SK-N-SH (cell line): Measurements from ENCODE around the gene MAT2A.
A peak's percentile ranks its signal among the peaks of the same experiment; 100 is the strongest.

Source experiments
- CTCF ChIP-seq: fragments of 200-600 bp; sonication (generic); IDR thresholded peaks from 2 replicates; pipeline ENCODE4 v1.6.1; 2017; ENCODE audit warnings: antibody characterized with exemption, mild to moderate bottlenecking, moderate library complexity
- ELF1 ChIP-seq: IDR thresholded peaks from 2 replicates; pipeline ENCODE4 v1.4.0; 2012
- EZH2phosphoT487 ChIP-seq: fragments of 200-600 bp; sonication (generic); IDR thresholded peaks from 2 replicates; pipeline ENCODE4 v1.6.1; 2017; ENCODE audit warnings: low read depth, mixed run types, mild to moderate bottlenecking, antibody characterized with exemption, moderate library complexity, borderline replicate concordance
- JUND ChIP-seq: IDR thresholded peaks from 2 replicates; pipeline ENCODE4 v1.4.0; 2012
- MEF2A ChIP-seq: IDR thresholded peaks from 2 replicates; pipeline ENCODE4 v1.4.0; 2012; ENCODE audit warnings: low read depth, borderline replicate concordance
- MXI1 ChIP-seq: IDR thresholded peaks from 2 replicates; pipeline ENCODE4 v1.6.1; 2012; ENCODE audit warnings: mild to moderate bottlenecking, low read depth, low read length, improper control_type of control experiment
- POLR2AphosphoS5 ChIP-seq: IDR thresholded peaks from 2 replicates; pipeline ENCODE4 v1.6.1; 2012; ENCODE audit warnings: low read depth, low read length
- RAD21 ChIP-seq: IDR thresholded peaks from 2 replicates; pipeline ENCODE4 v1.6.1; 2012; ENCODE audit warnings: mild to moderate bottlenecking, low read length
- REST ChIP-seq: IDR thresholded peaks from 2 replicates; pipeline ENCODE4 v1.6.1; 2012; ENCODE audit warnings: mild to moderate bottlenecking, low read depth, low read length, moderate library complexity
- RFX5 ChIP-seq: IDR thresholded peaks from 2 replicates; pipeline ENCODE4 v1.6.1; 2012; ENCODE audit warnings: mild to moderate bottlenecking, improper control_type of control experiment, low read length
- TCF12 ChIP-seq: IDR thresholded peaks from 2 replicates; pipeline ENCODE4 v1.4.0; 2012
- USF2 ChIP-seq: fragments of 150-350 bp; IDR thresholded peaks from 2 replicates; pipeline ENCODE4 v1.6.1; 2017; ENCODE audit warnings: antibody characterized with exemption, low read length, low read depth, borderline replicate concordance

- TF ChIP-seq RAD21 (no peak), MEF2A (no peak), CTCF (no peak), POLR2AphosphoS5 (peak; percentile 11; the same call in 1 of the 2 replicates), EZH2phosphoT487 (no peak), TCF12 (no peak), REST (no peak), JUND (no peak), MXI1 (no peak), ELF1 (no peak), USF2 (no peak), RFX5 (no peak)
Measured at GRCh38 chr2:85541753-85542457, 2.9 kb downstream of the MAT2A start.
